OCI-LY1 (cell line): ENCODE data around the gene C10orf53.

Source experiments
- EZH2 ChIP-seq: fragments of 200-600 bp; sonication (generic), shearing (Covaris generic); IDR thresholded peaks from 2 replicates; pipeline ENCODE4 v1.8.0; 2017; ENCODE audit warnings: borderline replicate concordance, mixed run types, mild to moderate bottlenecking, antibody characterized with exemption, low read length, moderate library complexity, mixed read lengths
- TF ChIP-seq, protein P1 (sequence below): fragments of 200-600 bp; sonication (generic), shearing (Covaris generic); IDR thresholded peaks from 2 replicates; pipeline ENCODE4 v1.5.1; 2017; ENCODE audit warnings: mild to moderate bottlenecking, antibody characterized with exemption, low read length, moderate library complexity, mixed read lengths

DNA sequence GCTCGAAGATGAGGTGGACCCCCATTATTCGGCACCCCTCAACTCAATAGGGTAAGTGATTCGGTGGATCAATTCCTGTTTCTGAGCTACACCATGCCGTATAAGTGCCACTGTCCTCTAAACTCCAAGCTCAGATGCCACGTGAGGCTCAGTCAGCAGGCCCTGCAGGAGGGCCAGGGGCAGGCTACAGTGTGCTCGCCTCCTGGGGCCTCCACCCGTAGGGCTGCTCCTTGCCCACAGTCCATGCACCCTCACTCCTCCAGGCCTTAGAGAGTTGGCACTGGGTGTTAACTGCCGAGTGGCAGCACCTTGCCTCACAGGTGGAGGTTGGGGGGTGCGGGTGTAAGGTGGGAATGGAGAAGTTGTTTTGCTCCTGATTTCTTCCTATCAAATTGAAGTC is 12.1 kb downstream of the C10orf53 start:
- TF ChIP-seq EZH2, result no peak
- TF ChIP-seq, protein P1, sequence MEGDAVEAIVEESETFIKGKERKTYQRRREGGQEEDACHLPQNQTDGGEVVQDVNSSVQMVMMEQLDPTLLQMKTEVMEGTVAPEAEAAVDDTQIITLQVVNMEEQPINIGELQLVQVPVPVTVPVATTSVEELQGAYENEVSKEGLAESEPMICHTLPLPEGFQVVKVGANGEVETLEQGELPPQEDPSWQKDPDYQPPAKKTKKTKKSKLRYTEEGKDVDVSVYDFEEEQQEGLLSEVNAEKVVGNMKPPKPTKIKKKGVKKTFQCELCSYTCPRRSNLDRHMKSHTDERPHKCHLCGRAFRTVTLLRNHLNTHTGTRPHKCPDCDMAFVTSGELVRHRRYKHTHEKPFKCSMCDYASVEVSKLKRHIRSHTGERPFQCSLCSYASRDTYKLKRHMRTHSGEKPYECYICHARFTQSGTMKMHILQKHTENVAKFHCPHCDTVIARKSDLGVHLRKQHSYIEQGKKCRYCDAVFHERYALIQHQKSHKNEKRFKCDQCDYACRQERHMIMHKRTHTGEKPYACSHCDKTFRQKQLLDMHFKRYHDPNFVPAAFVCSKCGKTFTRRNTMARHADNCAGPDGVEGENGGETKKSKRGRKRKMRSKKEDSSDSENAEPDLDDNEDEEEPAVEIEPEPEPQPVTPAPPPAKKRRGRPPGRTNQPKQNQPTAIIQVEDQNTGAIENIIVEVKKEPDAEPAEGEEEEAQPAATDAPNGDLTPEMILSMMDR, result no peak
